Endothelial cell of umbilical vein (primary cell): ENCODE data around the gene ZNF148.

ENCODE experiments used
- CTCF ChIP-seq, 2 donors: IDR thresholded peaks; 1 replicate in 1 of 2; 2 replicates in 1 of 2; pipeline ENCODE4 v1.5.1; 2011; ENCODE audit warnings: low read length in 2 of 2, mild to moderate bottlenecking in 2 of 2, moderate library complexity in 2 of 2, control low read depth in 1 of 2, inconsistent platforms in 1 of 2, low read depth in 1 of 2; ENCODE audit not compliant: insufficient read depth in 1 of 2; ENCODE audit errors: extremely low read depth in 1 of 2
- EZH2 ChIP-seq: IDR thresholded peaks from 2 replicates; pipeline ENCODE4 v1.6.1; 2012; ENCODE audit warnings: borderline replicate concordance, low read depth, mild to moderate bottlenecking, moderate library complexity, low read length, inconsistent platforms; ENCODE audit not compliant: severe bottlenecking
- FOS ChIP-seq: IDR thresholded peaks from 2 replicates; pipeline ENCODE4 v1.6.1; 2011; ENCODE audit warnings: mild to moderate bottlenecking, low read length, moderate library complexity, borderline replicate concordance; ENCODE audit not compliant: insufficient read depth
- POLR2A ChIP-seq: IDR thresholded peaks from 2 replicates; pipeline ENCODE4 v1.6.1; 2012; ENCODE audit warnings: low read depth, mild to moderate bottlenecking, control low read depth, low read length
- POLR2AphosphoS5 ChIP-seq: IDR thresholded peaks from 2 replicates; pipeline ENCODE4 v1.6.1; 2012; ENCODE audit warnings: low read depth, mild to moderate bottlenecking, control low read depth, low read length, moderate library complexity; ENCODE audit not compliant: insufficient read depth

- TF ChIP-seq FOS (no peak), EZH2 (no peak), CTCF (IDR thresholded peaks at IDR 0.05; ENCODE audit: extremely low read depth in 1 of 2, insufficient read depth in 1 of 2, low read depth in 1 of 2, low read length in 2 of 2) (no peak), POLR2A (no peak), POLR2AphosphoS5 (no peak)
Measured at GRCh38 chr3:125190786-125191185, 184.3 kb downstream of the ZNF148 start.
